Activated B cell treated with CpG ODN at 0.5 μM for 24 hours (primary cell): Measurements from ENCODE around the gene WFIKKN2. TPM values are rescaled to one million over a fixed set of nuclear protein-coding genes. Genes with fewer than 3 reads are reported as not detected.

Experiments used
- ATAC-seq: fragments of 200-7000 bp; cut with Tn5 transposase; one replicate; pipeline ENCODE4 v1.10.0; 2021; ENCODE audit warnings: low read depth, mild to moderate bottlenecking, moderate library complexity
- CTCF ChIA-PET: fragments of 350-600 bp; sonication (Branson Sonifier 250); formaldehyde crosslinking; loops from one replicate; lab custom pipeline; 2021; ENCODE audit warnings: antibody characterized with exemption; lab: Charles Lee
- POLR2A ChIA-PET: fragments of 350-600 bp; sonication (Branson Sonifier 250); formaldehyde crosslinking; loops from one replicate; lab custom pipeline; 2021; ENCODE audit warnings: antibody characterized with exemption; lab: Charles Lee
- DNase-seq: peaks from one replicate; pipeline ENCODE4 v3.0.0; 2022
- H3K27ac Mint-ChIP-seq: one replicate; pipeline ENCODE4 v1.8.0; 2020; ENCODE audit warnings: mixed read lengths
- H3K27me3 Mint-ChIP-seq: one replicate; pipeline ENCODE4 v1.8.0; 2021; ENCODE audit warnings: mixed read lengths
- H3K36me3 Mint-ChIP-seq: one replicate; pipeline ENCODE4 v1.8.0; 2021; ENCODE audit warnings: low read depth, mixed read lengths
- H3K4me1 Mint-ChIP-seq: one replicate; pipeline ENCODE4 v1.8.0; 2021; ENCODE audit warnings: mixed read lengths
- H3K4me3 Mint-ChIP-seq: one replicate; pipeline ENCODE4 v1.8.0; 2020; ENCODE audit warnings: mild to moderate bottlenecking, mixed read lengths
- H3K9me3 Mint-ChIP-seq: one replicate; pipeline ENCODE4 v1.8.0; 2020; ENCODE audit warnings: mixed read lengths
- CTCF ChIP-seq: fragments of 200-600 bp; IDR thresholded peaks from one replicate; pipeline ENCODE4 v1.8.0; 2022; ENCODE audit warnings: antibody characterized with exemption, mild to moderate bottlenecking
- intact Hi-C: fragments of 100-400 bp; cut with micrococcal nuclease; formaldehyde crosslinking; loops from one replicate; pipeline ENCODE4 v1.15.1; 2024
- total RNA-seq: library from RNA; stranded (reverse); gene quantifications from 2 replicates; pipeline ENCODE4 v1.2.3, GENCODE V29; 2022

Gene WFIKKN2, protein sequence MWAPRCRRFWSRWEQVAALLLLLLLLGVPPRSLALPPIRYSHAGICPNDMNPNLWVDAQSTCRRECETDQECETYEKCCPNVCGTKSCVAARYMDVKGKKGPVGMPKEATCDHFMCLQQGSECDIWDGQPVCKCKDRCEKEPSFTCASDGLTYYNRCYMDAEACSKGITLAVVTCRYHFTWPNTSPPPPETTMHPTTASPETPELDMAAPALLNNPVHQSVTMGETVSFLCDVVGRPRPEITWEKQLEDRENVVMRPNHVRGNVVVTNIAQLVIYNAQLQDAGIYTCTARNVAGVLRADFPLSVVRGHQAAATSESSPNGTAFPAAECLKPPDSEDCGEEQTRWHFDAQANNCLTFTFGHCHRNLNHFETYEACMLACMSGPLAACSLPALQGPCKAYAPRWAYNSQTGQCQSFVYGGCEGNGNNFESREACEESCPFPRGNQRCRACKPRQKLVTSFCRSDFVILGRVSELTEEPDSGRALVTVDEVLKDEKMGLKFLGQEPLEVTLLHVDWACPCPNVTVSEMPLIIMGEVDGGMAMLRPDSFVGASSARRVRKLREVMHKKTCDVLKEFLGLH
- total RNA-seq, result not detected in 2 replicates

- no peak within 1 kb of the TSS for H3K4me3 Mint-ChIP-seq
- no peak for TF ChIP-seq CTCF
- POLR2A ChIA-PET, result no interaction called here
Observed at GRCh38 chr17:50835301-50836234, at the start of gene WFIKKN2. TSS of gene WFIKKN2 (plus strand) at chr17:50835586. CDS start at chr17:50835938, 352 bp downstream.

GRCh38 chr17:50785946-50786570 lies 49.3 kb upstream of the WFIKKN2 start:
- intact Hi-C loops, result no loop called here
- Mint-ChIP-seq H3K4me1 (peaks cover 6% of the 10 kb centered on the region), H3K9me3 (no peaks in the 10 kb centered on the region), H3K4me3 (no peak overlapping the region), H3K27me3 (peaks cover 9% of the 10 kb centered on the region), H3K27ac (no peak overlapping the region), H3K36me3 (no peaks in the 10 kb centered on the region)
- TF ChIP-seq CTCF, result no peak
- ATAC-seq (no peak), DNase-seq (no peak)
- CTCF ChIA-PET, result interaction anchor here (0.7 kb wide), 1 partner anchor 18 kb away, joined by 3 read pairs; the partner anchor contains the start of gene ANKRD40CL
- POLR2A ChIA-PET, result interaction anchor here (0.6 kb wide), 1 partner anchor 63 kb away, joined by 3 read pairs; no protein-coding TSS in a partner anchor

More at GRCh38 chr17:50835301-50836234, at the start of gene WFIKKN2:
- CTCF ChIA-PET, result no interaction called here
- no peaks in the 10 kb centered on the region for H3K36me3 Mint-ChIP-seq
- H3K4me1 Mint-ChIP-seq, result no peaks in the 10 kb centered on the region
- H3K27ac Mint-ChIP-seq, result no peak within 1 kb of the TSS
- ATAC-seq, result no peak
- H3K9me3 Mint-ChIP-seq, result no peaks in the 10 kb centered on the region
- no peak for DNase-seq
- peaks cover 19% of the 10 kb centered on the region for H3K27me3 Mint-ChIP-seq
- intact Hi-C loops, result no loop called here

DNA sequence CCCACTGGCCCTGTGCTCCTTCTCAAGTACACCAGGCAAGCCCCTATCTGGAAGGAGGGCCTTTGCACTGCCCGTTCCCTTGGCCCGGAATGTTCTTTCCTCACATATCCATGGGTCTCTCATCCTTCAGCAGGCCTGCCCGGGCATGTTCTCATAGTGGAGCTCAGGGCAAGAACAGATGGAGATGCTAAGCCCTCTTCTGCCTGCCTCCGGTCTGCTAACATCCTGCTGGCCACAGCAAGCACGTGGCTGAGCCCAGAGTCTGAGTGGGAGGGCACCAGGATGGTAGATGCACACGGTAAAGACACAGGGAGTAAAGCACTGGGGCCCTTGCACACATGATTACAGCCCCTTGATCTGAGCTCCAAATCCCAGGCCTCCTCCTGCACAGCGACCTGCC lies 48.3 kb upstream of the WFIKKN2 start:
- H3K4me1 Mint-ChIP-seq, result peaks cover 4% of the 10 kb centered on the region
- no peak overlapping the region for H3K4me3 Mint-ChIP-seq
- H3K27me3 Mint-ChIP-seq, result peaks cover 6% of the 10 kb centered on the region
- H3K9me3 Mint-ChIP-seq, result no peaks in the 10 kb centered on the region
- intact Hi-C loops, result no loop called here
- no peaks in the 10 kb centered on the region for H3K36me3 Mint-ChIP-seq
- CTCF ChIA-PET, result no interaction called here
- no peak overlapping the region for H3K27ac Mint-ChIP-seq
- no peak for ATAC-seq
- no peak for DNase-seq
- TF ChIP-seq CTCF, result no peak
- POLR2A ChIA-PET, result no interaction called here

- ATAC-seq, result no peak
- Mint-ChIP-seq H3K36me3 (no peaks in the 10 kb centered on the region), H3K9me3 (no peaks in the 10 kb centered on the region), H3K27ac (no peak overlapping the region), H3K27me3 (no peaks in the 10 kb centered on the region), H3K4me3 (no peak overlapping the region), H3K4me1 (no peaks in the 10 kb centered on the region)
- intact Hi-C loops, result no loop called here
- TF ChIP-seq CTCF, result no peak
- CTCF ChIA-PET, result no interaction called here
- POLR2A ChIA-PET, result no interaction called here
- no peak for DNase-seq
Observed at GRCh38 chr17:50790618-50791017, 44.8 kb upstream of the WFIKKN2 start.
